ENCODE measurements around the gene SMARCA5.

SMARCA5 gene

GRCh38 chr4:143513314-143514168 lies at the start of gene SMARCA5:
TSS of gene SMARCA5 (plus strand) at chr4:143513702. CDS start at chr4:143513925, 223 bp downstream.
- peak; percentile 99 for DNase-seq (ENCODE audit: low read depth in 2 of 2)
- H3K4me3 ChIP-seq (replicated peaks in 1 of 2; ENCODE audit: low read depth in 2 of 2, low read length in 2 of 2) = peak within 1 kb of the TSS; percentile 87 to 92
- TF ChIP-seq CTCF (IDR thresholded peaks at IDR 0.05; ENCODE audit: low read depth, low read length) = no peak

GRCh38 chr4:143473334-143474126 lies 40.0 kb upstream of the SMARCA5 start:
- no peak for DNase-seq (ENCODE audit: low read depth in 2 of 2)
- no peak overlapping the region for H3K4me3 ChIP-seq (replicated peaks in 1 of 2; ENCODE audit: low read depth in 2 of 2, low read length in 2 of 2)
- TF ChIP-seq CTCF (IDR thresholded peaks at IDR 0.05; ENCODE audit: low read depth, low read length) = no peak

GRCh38 chr4:143477487-143477886 lies 36.0 kb upstream of the SMARCA5 start:
- no peak for TF ChIP-seq CTCF (IDR thresholded peaks at IDR 0.05; ENCODE audit: low read depth, low read length)
- H3K4me3 ChIP-seq (replicated peaks in 1 of 2; ENCODE audit: low read depth in 2 of 2, low read length in 2 of 2) = no peak overlapping the region
- no peak for DNase-seq (ENCODE audit: low read depth in 2 of 2)

GRCh38 chr4:143481361-143481760 lies 32.1 kb upstream of the SMARCA5 start:
- no peak for DNase-seq (ENCODE audit: low read depth in 2 of 2)
- H3K4me3 ChIP-seq (replicated peaks in 1 of 2; ENCODE audit: low read depth in 2 of 2, low read length in 2 of 2) = no peak overlapping the region
- TF ChIP-seq CTCF (IDR thresholded peaks at IDR 0.05; ENCODE audit: low read depth, low read length) = no peak

GRCh38 chr4:143482840-143483239 lies 30.7 kb upstream of the SMARCA5 start:
- no peak overlapping the region for H3K4me3 ChIP-seq (replicated peaks in 1 of 2; ENCODE audit: low read depth in 2 of 2, low read length in 2 of 2)
- peak; percentile 54 for TF ChIP-seq CTCF (IDR thresholded peaks at IDR 0.05; ENCODE audit: low read depth, low read length)
- DNase-seq (ENCODE audit: low read depth in 2 of 2) = peak; percentile 73 to 80

GRCh38 chr4:143486314-143486713 lies 27.2 kb upstream of the SMARCA5 start:
- DNase-seq (ENCODE audit: low read depth in 2 of 2) = peak in 1 of 2 donors; percentile 17
- no peak for TF ChIP-seq CTCF (IDR thresholded peaks at IDR 0.05; ENCODE audit: low read depth, low read length)
- no peak overlapping the region for H3K4me3 ChIP-seq (replicated peaks in 1 of 2; ENCODE audit: low read depth in 2 of 2, low read length in 2 of 2)

All from cardiac fibroblast (primary cell).